H1 (cell line): ENCODE results near the gene NT5M. TPM values are rescaled to one million over a fixed set of nuclear protein-coding genes. Genes with fewer than 3 reads are reported as not detected.

Experiments used
- polyA plus RNA-seq, 7 experiments: library from polyadenylated mRNA; depleted of rRNA in 3 of 7; stranded (reverse) in 5 of 7; unstranded in 2 of 7; fragments of >200 nt in 5 of 7; fragments of 200-250 nt in 2 of 7; gene quantifications; 1 replicate in 5 of 7; 2 replicates in 1 of 7; 4 replicates in 1 of 7; pipeline versions ENCODE4 v1.2.1 to v1.2.3, GENCODE V29; 2011 to 2013; ENCODE audit warnings: missing spikeins in 2 of 7, mixed read lengths in 2 of 7
- total RNA-seq: library from RNA; stranded (reverse); fragmentation: NEBNext Ultra II Directional; extraction: Animal tissue kit (Norgen Biotek cat#: 25700); gene quantifications from 2 replicates; pipeline ENCODE4 v1.2.1, GENCODE V29; 2021
- TF ChIP-seq, protein P1 (sequence below): IDR thresholded peaks from 2 replicates; pipeline ENCODE4 v1.6.1; 2011; ENCODE audit warnings: low read length, improper control_type of control experiment

Gene NT5M
- total and polyA plus RNA-seq, 2 of the 8 experiments (the other 6 are each of a cell fraction or from before 2014, with no cell fraction given): 7.6 to 18.2 TPM

DNA sequence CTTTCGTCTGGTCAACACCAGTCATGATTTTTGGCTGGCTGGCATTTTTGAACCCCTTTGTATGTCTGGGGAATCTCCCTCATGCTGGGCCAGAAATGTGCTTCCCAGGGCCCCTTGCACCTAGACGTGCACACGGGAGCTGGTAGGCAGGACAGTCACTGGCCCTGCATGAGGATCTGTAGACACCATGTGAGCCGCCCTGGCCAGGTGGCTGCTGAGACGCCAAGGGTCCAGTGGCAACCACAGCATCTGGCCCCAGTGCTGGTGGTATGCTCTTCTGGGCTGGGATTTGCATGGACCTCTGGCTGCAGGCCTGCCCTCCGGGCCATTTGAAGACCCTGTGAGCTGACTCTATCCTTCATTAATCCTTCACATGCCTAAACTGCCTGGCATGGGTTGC is 67.5 kb downstream of the NT5M start (continued):
- TF ChIP-seq, protein P1, sequence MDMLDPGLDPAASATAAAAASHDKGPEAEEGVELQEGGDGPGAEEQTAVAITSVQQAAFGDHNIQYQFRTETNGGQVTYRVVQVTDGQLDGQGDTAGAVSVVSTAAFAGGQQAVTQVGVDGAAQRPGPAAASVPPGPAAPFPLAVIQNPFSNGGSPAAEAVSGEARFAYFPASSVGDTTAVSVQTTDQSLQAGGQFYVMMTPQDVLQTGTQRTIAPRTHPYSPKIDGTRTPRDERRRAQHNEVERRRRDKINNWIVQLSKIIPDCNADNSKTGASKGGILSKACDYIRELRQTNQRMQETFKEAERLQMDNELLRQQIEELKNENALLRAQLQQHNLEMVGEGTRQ: no peak
